K562 (cell line): ENCODE measurements around the gene BHLHE23. TPM values are rescaled to one million over a fixed set of nuclear protein-coding genes. Genes with fewer than 3 reads are reported as not detected.
A peak's percentile ranks its signal among the peaks of the same experiment; 100 is the strongest.

Source experiments
- ATAC-seq: fragments of 200-7000 bp; cut with Tn5 transposase; 3 replicates; pipeline ENCODE4 v1.9.1; 2020; ENCODE audit warnings: moderate library complexity
- BruUV-seq: library from RNA; stranded (reverse); fragments of 400-500 nt; replicated peaks from 2 replicates; lab custom pipeline; 2021; lab: Mats Ljungman, UMichigan
- CTCF ChIA-PET: fragments of 300-600 bp; formaldehyde crosslinking; extraction: SDS; loops from one replicate; lab custom pipeline; 2021; ENCODE audit warnings: low intra/inter-chr PET ratio; lab: Yijun Ruan, JAX
- POLR2A ChIA-PET: fragments of 300-600, 350-650 bp; sonication (Branson Sonifier 250); formaldehyde crosslinking; extraction: SDS; loops from one replicate; lab custom pipeline; 2021; ENCODE audit warnings: antibody characterized with exemption, inconsistent platforms; lab: Yijun Ruan, JAX
- DNase-seq, 4 experiments: peaks; one replicate each; pipeline versions ENCODE4 v3.0.0 to v3.0.0-alpha.2; 2011 to 2018; ENCODE audit warnings: low spot score in 3 of 4, mixed read lengths in 3 of 4; ENCODE audit errors: extremely low read depth in 1 of 4
- FAIRE-seq: peaks from 2 replicates; lab custom pipeline; 2011; peaks lifted over from hg19 to GRCh38; lab: Jason Lieb, UNC
- H2AFZ ChIP-seq: 2 replicates; pipeline ENCODE4 v1.6.0; 2011; ENCODE audit warnings: low read depth, low read length, control low read depth, inconsistent platforms
- H3K27ac ChIP-seq: fragments of 200-600 bp; 3 replicates; pipeline ENCODE4 v1.8.0; 2011; ENCODE audit warnings: low read depth, mild to moderate bottlenecking, control low read depth, inconsistent platforms, low read length, moderate library complexity, mixed read lengths; ENCODE audit errors: extremely low read depth
- H3K27me3 ChIP-seq, 2 experiments: fragments of 300-600 bp in 1 of 2; 2 replicates in 1 of 2; 3 replicates in 1 of 2; pipeline versions ENCODE4 v1.6.0 to v1.8.0; 2011; ENCODE audit warnings: inconsistent platforms in 2 of 2, low read length in 2 of 2, mild to moderate bottlenecking in 1 of 2, mixed read lengths in 1 of 2, moderate library complexity in 1 of 2; ENCODE audit not compliant: control insufficient read depth in 2 of 2, insufficient read depth in 2 of 2
- H3K36me3 ChIP-seq: fragments of 300-600 bp; 3 replicates; pipeline ENCODE4 v1.8.0; 2011; ENCODE audit warnings: mild to moderate bottlenecking, low read length, inconsistent platforms; ENCODE audit not compliant: control insufficient read depth, insufficient read depth
- H3K4me1 ChIP-seq, 2 experiments: fragments of 200-600 bp in 1 of 2; replicated peaks in 1 of 2; 2 replicates in 1 of 2; 3 replicates in 1 of 2; pipeline versions ENCODE4 v1.5.1 to v1.8.0; 2011; ENCODE audit warnings: inconsistent platforms in 2 of 2, low read length in 2 of 2, mild to moderate bottlenecking in 1 of 2, mixed read lengths in 1 of 2, moderate library complexity in 1 of 2; ENCODE audit not compliant: control insufficient read depth in 2 of 2, insufficient read depth in 2 of 2
- H3K4me2 ChIP-seq: 2 replicates; pipeline ENCODE4 v1.6.1; 2011; ENCODE audit warnings: low read length, control low read depth, inconsistent platforms, mixed read lengths; ENCODE audit not compliant: insufficient read depth
- H3K4me3 ChIP-seq: fragments of 200-600 bp; sonication (generic), shearing (Covaris generic); 2 replicates; pipeline ENCODE4 v1.5.1; 2016; ENCODE audit warnings: control low read depth, inconsistent platforms
- H3K79me2 ChIP-seq: fragments of 200-600 bp; 3 replicates; pipeline ENCODE4 v1.8.0; 2011; ENCODE audit warnings: low read length, inconsistent platforms; ENCODE audit not compliant: control insufficient read depth, insufficient read depth
- H3K9ac ChIP-seq, 2 experiments: 2 replicates each; pipeline versions ENCODE4 v1.6.0 to v1.6.1; 2011; ENCODE audit warnings: low read depth in 2 of 2, low read length in 2 of 2, control low read depth in 1 of 2, inconsistent platforms in 1 of 2, mild to moderate bottlenecking in 1 of 2, mixed read lengths in 1 of 2; ENCODE audit not compliant: insufficient read depth in 1 of 2
- H3K9me1 ChIP-seq: one replicate; pipeline ENCODE4 v1.6.0; 2011; ENCODE audit warnings: inconsistent platforms, mild to moderate bottlenecking, low read length, moderate library complexity; ENCODE audit not compliant: control insufficient read depth, insufficient read depth
- H3K9me3 ChIP-seq: replicated peaks from 2 replicates; pipeline ENCODE4 v1.5.1; 2011; ENCODE audit warnings: low read depth, low read length, inconsistent platforms; ENCODE audit not compliant: control insufficient read depth, insufficient read depth
- H4K20me1 ChIP-seq: replicated peaks from 2 replicates; pipeline ENCODE4 v1.6.1; 2011; ENCODE audit warnings: low read length, inconsistent platforms, mixed read lengths; ENCODE audit not compliant: control insufficient read depth, insufficient read depth
- ARNT ChIP-seq, 2 experiments: fragments of 450-650 bp; IDR thresholded peaks; 2 replicates each; pipeline ENCODE4 v1.6.1; 2016; ENCODE audit warnings: mild to moderate bottlenecking in 1 of 2
- HLTF ChIP-seq: fragments of 450-650 bp; IDR thresholded peaks from 2 replicates; pipeline ENCODE4 v1.6.1; 2016
- HSF4 ChIP-seq: fragments of 250-450 bp; sonication (Bioruptor Pico); IDR thresholded peaks from 2 replicates; pipeline ENCODE4 v2.1.2; 2022; ENCODE audit warnings: mild to moderate bottlenecking, moderate library complexity, borderline replicate concordance
- MTA3 ChIP-seq: fragments of 450-650 bp; formaldehyde crosslinking; IDR thresholded peaks from 2 replicates; pipeline ENCODE4 v1.6.1; 2017; ENCODE audit warnings: mild to moderate bottlenecking, borderline replicate concordance
- PHTF2 ChIP-seq: fragments of 250-450 bp; sonication (Bioruptor Pico); IDR thresholded peaks from 2 replicates; pipeline ENCODE4 v1.5.0; 2021; ENCODE audit warnings: mild to moderate bottlenecking
- POLR2A ChIP-seq: fragments of 450-650 bp; conservative IDR thresholded peaks from 2 replicates; pipeline ENCODE4 v1.6.1; 2016
- YBX1 ChIP-seq: fragments of 450-650 bp; IDR thresholded peaks from 2 replicates; pipeline ENCODE4 v1.7.1; 2016; ENCODE audit warnings: mild to moderate bottlenecking
- ZNF449 ChIP-seq: fragments of 250-450 bp; sonication (Bioruptor Pico); IDR thresholded peaks from 2 replicates; pipeline ENCODE4 v1.8.0; 2022; ENCODE audit warnings: moderate library complexity, mild to moderate bottlenecking, inconsistent platforms
- WGBS: fragments of 100-300 bp; shearing (Covaris generic); methylation state at CpG from one replicate; pipeline ENCODE4 v1.1.6; 2016; ENCODE audit warnings: low coverage, mixed read lengths; ENCODE audit not compliant: insufficient coverage; ENCODE audit errors: missing lambda C conversion rate; 5-methylcytosine and 5-hydroxymethylcytosine counted together
- in situ Hi-C: fragments of 300-500 bp; cut with MboI; formaldehyde crosslinking; loops from 4 replicates; pipeline ENCODE4 v1.15.0; 2018; ENCODE audit warnings: inconsistent platforms, mixed read lengths
- intact Hi-C: fragments of 100-400 bp; cut with micrococcal nuclease; formaldehyde crosslinking; loops from 2 replicates; pipeline ENCODE4 v1.14.2; 2022
- polyA plus RNA-seq, 8 experiments: library from polyadenylated mRNA; depleted of rRNA in 4 of 8; stranded (reverse) in 5 of 8; unstranded in 3 of 8; fragments of >200 nt; fragmentation: Nextera tagmentation in 2 of 8; fragmentation: Illumina TruSeq in 1 of 8; extraction: Ambion mirVana in 2 of 8; extraction: Trizol in 1 of 8; gene quantifications; 2 replicates each; pipeline versions ENCODE4 v1.2.1 to v1.2.3, GENCODE V29; 2011 to 2014; ENCODE audit warnings: inconsistent platforms in 1 of 8, missing spikeins in 1 of 8
- total RNA-seq, 7 experiments: library from RNA; depleted of rRNA in 6 of 7; stranded (reverse); fragments of >200 nt in 6 of 7; fragmentation: Illumina TruSeq in 2 of 7; extraction: Trizol in 2 of 7; gene quantifications; 2 replicates each; pipeline versions ENCODE4 v1.2.1 to v1.2.3, GENCODE V29; 2011 to 2021; ENCODE audit warnings: low replicate concordance in 1 of 7
- TF ChIP-seq, protein P1 (sequence below): fragments of 250-450 bp; sonication (Bioruptor Pico); IDR thresholded peaks from 2 replicates; pipeline ENCODE4 v1.5.0; 2021; ENCODE audit warnings: mild to moderate bottlenecking, moderate library complexity
- TF ChIP-seq, protein P2 (sequence below): IDR thresholded peaks from 2 replicates; pipeline ENCODE4 v1.6.1; 2016; ENCODE audit warnings: missing genetic modification characterization, missing compliant biosample characterization
- TF ChIP-seq, protein P3 (sequence below): fragments of 250-450 bp; sonication (Bioruptor Pico); IDR thresholded peaks from 2 replicates; pipeline ENCODE4 v1.5.0; 2020; ENCODE audit warnings: mild to moderate bottlenecking, borderline replicate concordance

BHLHE23 gene
- total and polyA plus RNA-seq, 9 of the 15 experiments (the other 6 are each of a cell fraction or from before 2014, with no cell fraction given): not detected

GRCh38 chr20:62966212-62967148 lies 40.3 kb downstream of the BHLHE23 start:
- intact Hi-C loops (no loop called here), in situ Hi-C loops (no loop called here)
- H3K4me1 ChIP-seq: peaks cover 0 to 47% of the 10 kb centered on the region in 2 experiments; a peak in 2 of 5 replicates
- no peak overlapping the region for H3K4me2 ChIP-seq
- FAIRE-seq (no peak), ATAC-seq (no peak), DNase-seq (no peak)
- WGBS: 8% methylated on average over 19 of the region's 27 CpGs
- no TSS peak for BruUV-seq
- ChIA-PET CTCF (no interaction called here), POLR2A (interaction anchor here (1.0 to 1.2 kb wide), 2 partner anchors 13 to 30 kb away, joined by 3 to 6 read pairs; no protein-coding TSS in a partner anchor)
- TF ChIP-seq PHTF2 (CRISPR knock-in tag) (no peak), ARNT (IDR thresholded peaks at IDR 0.05) (no peak), MTA3 (no peak), HSF4 (CRISPR knock-in tag) (no peak), YBX1 (no peak), ZNF449 (CRISPR knock-in tag) (no peak), POLR2A (no peak), HLTF (no peak)
- TF ChIP-seq, protein P1, sequence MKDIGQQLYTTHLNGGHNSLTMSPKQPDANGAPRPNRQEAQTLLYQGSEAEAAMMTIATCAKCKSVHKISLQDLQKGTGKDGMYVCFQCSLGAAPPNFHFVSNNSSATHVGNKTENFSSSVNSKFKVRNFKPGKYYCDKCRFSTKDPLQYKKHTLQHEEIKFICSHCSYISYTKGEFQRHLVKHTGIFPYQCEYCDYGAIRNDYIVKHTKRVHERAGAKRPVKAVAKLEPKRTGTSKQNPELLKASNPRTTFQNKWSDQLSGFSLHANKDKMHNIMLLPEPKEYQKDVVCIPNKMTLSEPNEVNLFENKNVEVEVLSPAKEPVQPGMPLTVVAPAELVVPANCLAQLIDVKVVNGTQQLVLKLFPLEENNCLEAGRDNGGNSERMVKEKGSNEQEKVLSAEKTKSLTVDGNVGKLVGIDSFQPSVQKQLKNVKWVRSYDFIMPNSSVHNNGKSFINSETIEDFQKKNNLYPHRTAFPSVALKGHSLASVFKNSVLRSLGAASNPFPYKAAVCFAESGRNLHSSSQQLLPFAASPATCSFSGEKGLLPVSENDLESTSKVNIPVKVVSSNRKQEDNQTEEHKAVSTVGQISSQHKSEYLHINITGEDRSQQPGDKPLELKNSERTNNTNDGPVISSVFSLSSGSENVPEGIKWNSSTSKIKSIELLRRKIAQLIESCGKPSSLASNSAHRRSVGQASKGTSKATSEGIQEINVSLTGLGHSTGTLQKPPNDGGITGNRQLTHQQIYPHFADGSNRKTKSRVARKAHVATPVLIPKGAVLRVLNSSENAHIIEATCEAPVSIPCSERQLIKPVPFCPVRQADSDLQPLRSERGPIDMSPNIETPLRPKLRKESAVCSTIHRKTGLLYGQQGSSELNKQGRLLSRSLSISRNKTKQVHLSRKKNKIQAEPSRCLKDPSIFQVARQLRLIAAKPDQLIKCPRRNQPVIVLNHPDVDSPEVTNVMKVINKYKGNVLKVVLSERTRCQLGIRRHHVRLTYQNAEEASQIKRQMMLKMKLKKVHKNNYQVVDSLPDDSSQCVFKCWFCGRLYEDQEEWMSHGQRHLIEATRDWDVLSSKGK: no peak
- TF ChIP-seq, protein P2, sequence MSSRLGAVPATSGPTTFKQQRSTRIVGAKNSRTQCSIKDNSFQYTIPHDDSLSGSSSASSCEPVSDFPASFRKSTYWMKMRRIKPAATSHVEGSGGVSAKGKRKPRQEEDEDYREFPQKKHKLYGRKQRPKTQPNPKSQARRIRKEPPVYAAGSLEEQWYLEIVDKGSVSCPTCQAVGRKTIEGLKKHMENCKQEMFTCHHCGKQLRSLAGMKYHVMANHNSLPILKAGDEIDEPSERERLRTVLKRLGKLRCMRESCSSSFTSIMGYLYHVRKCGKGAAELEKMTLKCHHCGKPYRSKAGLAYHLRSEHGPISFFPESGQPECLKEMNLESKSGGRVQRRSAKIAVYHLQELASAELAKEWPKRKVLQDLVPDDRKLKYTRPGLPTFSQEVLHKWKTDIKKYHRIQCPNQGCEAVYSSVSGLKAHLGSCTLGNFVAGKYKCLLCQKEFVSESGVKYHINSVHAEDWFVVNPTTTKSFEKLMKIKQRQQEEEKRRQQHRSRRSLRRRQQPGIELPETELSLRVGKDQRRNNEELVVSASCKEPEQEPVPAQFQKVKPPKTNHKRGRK (tag): no peak
- TF ChIP-seq, protein P3, sequence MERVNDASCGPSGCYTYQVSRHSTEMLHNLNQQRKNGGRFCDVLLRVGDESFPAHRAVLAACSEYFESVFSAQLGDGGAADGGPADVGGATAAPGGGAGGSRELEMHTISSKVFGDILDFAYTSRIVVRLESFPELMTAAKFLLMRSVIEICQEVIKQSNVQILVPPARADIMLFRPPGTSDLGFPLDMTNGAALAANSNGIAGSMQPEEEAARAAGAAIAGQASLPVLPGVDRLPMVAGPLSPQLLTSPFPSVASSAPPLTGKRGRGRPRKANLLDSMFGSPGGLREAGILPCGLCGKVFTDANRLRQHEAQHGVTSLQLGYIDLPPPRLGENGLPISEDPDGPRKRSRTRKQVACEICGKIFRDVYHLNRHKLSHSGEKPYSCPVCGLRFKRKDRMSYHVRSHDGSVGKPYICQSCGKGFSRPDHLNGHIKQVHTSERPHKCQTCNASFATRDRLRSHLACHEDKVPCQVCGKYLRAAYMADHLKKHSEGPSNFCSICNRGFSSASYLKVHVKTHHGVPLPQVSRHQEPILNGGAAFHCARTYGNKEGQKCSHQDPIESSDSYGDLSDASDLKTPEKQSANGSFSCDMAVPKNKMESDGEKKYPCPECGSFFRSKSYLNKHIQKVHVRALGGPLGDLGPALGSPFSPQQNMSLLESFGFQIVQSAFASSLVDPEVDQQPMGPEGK: no peak
- no peak overlapping the region for H3K27ac ChIP-seq
- peaks cover 64 to 100% of the 10 kb centered on the region in 2 experiments for H3K27me3 ChIP-seq
- no peaks in the 10 kb centered on the region for H3K36me3 ChIP-seq
- H2AFZ ChIP-seq: no peak overlapping the region
- no peaks in the 10 kb centered on the region for H3K79me2 ChIP-seq
- H3K9me3 ChIP-seq: no peaks in the 10 kb centered on the region
- peaks cover 3% of the 10 kb centered on the region; the same call in 1 of the 2 replicates for H4K20me1 ChIP-seq
- H3K4me3 ChIP-seq: no peak overlapping the region
- H3K9ac ChIP-seq: 0 out of 4 replicates have a peak overlapping the region, but pooled peaks of 1 of the 2 experiments have one; percentile 35
- H3K9me1 ChIP-seq: no peaks in the 10 kb centered on the region
